A549 (cell line): ENCODE results near the gene MOK. TPM values are rescaled to one million over a fixed set of nuclear protein-coding genes. Genes with fewer than 3 reads are reported as not detected.

Experiments
- ATAC-seq, 2 experiments: fragments of 200-7000 bp in 1 of 2; fragments of >200 bp in 1 of 2; cut with Nextera tagmentation in 1 of 2; cut with Tn5 transposase in 1 of 2; 3 replicates each; pipeline versions ENCODE4 v1.8.0 to v1.9.1; 2018 to 2020; ENCODE audit warnings: mild to moderate bottlenecking in 1 of 2, moderate library complexity in 1 of 2
- CTCF ChIA-PET: fragments of 300-600 bp; sonication (Branson Sonifier 250); formaldehyde crosslinking; extraction: SDS; loops from one replicate; lab custom pipeline; 2021; ENCODE audit warnings: antibody characterized with exemption, inconsistent platforms; lab: Yijun Ruan, JAX
- POLR2A ChIA-PET: fragments of 350-600 bp; formaldehyde crosslinking; extraction: SDS; loops from one replicate; lab custom pipeline; 2021; ENCODE audit warnings: antibody characterized with exemption, inconsistent platforms; lab: Yijun Ruan, JAX
- DNase-seq, 2 experiments: peaks; one replicate each; pipeline versions ENCODE4 v3.0.0 to v3.0.0-alpha.2; 2011 to 2016; ENCODE audit warnings: low read depth in 1 of 2, low spot score in 1 of 2
- FAIRE-seq: peaks from 2 replicates; lab custom pipeline; 2011; peaks lifted over from hg19 to GRCh38; lab: Jason Lieb, UNC
- H3K27ac ChIP-seq, 2 experiments: fragments of >200 bp; sonication (Bioruptor Twin); formaldehyde crosslinking; 3 replicates each; pipeline ENCODE4 v1.5.1; 2016 to 2017
- H3K4me1 ChIP-seq: fragments of >200 bp; sonication (Bioruptor Twin); formaldehyde crosslinking; 3 replicates; pipeline ENCODE4 v1.6.1; 2016
- H3K4me2 ChIP-seq: fragments of >200 bp; sonication (Bioruptor Twin); formaldehyde crosslinking; 3 replicates; pipeline ENCODE4 v1.6.1; 2016
- H3K4me3 ChIP-seq: fragments of >200 bp; sonication (Bioruptor Twin); formaldehyde crosslinking; 3 replicates; pipeline ENCODE4 v1.5.1; 2016
- H3K9me3 ChIP-seq: fragments of >200 bp; sonication (Bioruptor Twin); formaldehyde crosslinking; 3 replicates; pipeline ENCODE4 v1.6.1; 2016
- ATOH8 ChIP-seq: fragments of 250-450 bp; sonication (Bioruptor Pico); IDR thresholded peaks from 2 replicates; pipeline ENCODE4 v1.5.0; 2020; ENCODE audit warnings: low read depth, mild to moderate bottlenecking, moderate library complexity
- CEBPB ChIP-seq, 2 experiments: fragments of >200 bp in 1 of 2; sonication (Bioruptor Twin) in 1 of 2; formaldehyde crosslinking in 1 of 2; IDR thresholded peaks; 2 replicates each; pipeline ENCODE4 v1.6.1; 2012 to 2016
- CHD2 ChIP-seq: fragments of 150-350 bp; IDR thresholded peaks from 2 replicates; pipeline ENCODE4 v1.6.1; 2014; ENCODE audit warnings: low read length; ENCODE audit not compliant: partially characterized antibody
- EP300 ChIP-seq, 2 experiments: fragments of >200 bp; sonication (Bioruptor Twin); formaldehyde crosslinking; IDR thresholded peaks; 2 replicates in 1 of 2; 3 replicates in 1 of 2; pipeline ENCODE4 v1.6.1; 2016 to 2017
- FOSL2 ChIP-seq, 2 experiments: fragments of 450-650 bp in 1 of 2; fragments of >200 bp in 1 of 2; sonication (Bioruptor Twin) in 1 of 2; formaldehyde crosslinking; IDR thresholded peaks; 2 replicates each; pipeline versions ENCODE4 v1.5.0 to v1.6.1; 2016 to 2020; ENCODE audit warnings: mild to moderate bottlenecking in 1 of 2, moderate library complexity in 1 of 2
- GATA3 ChIP-seq: IDR thresholded peaks from 2 replicates; pipeline ENCODE4 v1.6.1; 2012; ENCODE audit warnings: borderline replicate concordance
- KDM5A ChIP-seq: fragments of 200-600 bp; sonication (generic); IDR thresholded peaks from 2 replicates; pipeline ENCODE4 v1.6.1; 2016; ENCODE audit warnings: antibody characterized with exemption, mild to moderate bottlenecking
- MAFK ChIP-seq: fragments of 450-650 bp; IDR thresholded peaks from 2 replicates; pipeline ENCODE4 v1.6.1; 2014; ENCODE audit not compliant: partially characterized antibody
- MAX ChIP-seq: IDR thresholded peaks from 2 replicates; pipeline ENCODE4 v1.6.1; 2012
- NFE2L2 ChIP-seq: fragments of 150-350 bp; conservative IDR thresholded peaks from 2 replicates; pipeline ENCODE4 v1.6.1; 2014; ENCODE audit warnings: low read length
- PHF8 ChIP-seq: fragments of 200-600 bp; sonication (generic); IDR thresholded peaks from 2 replicates; pipeline ENCODE4 v1.6.1; 2016; ENCODE audit warnings: low read depth, mild to moderate bottlenecking, antibody characterized with exemption, moderate library complexity, borderline replicate concordance
- POLR2AphosphoS2 ChIP-seq: conservative IDR thresholded peaks from 2 replicates; pipeline ENCODE4 v1.6.1; 2012; ENCODE audit warnings: low read length, improper control_type of control experiment, inconsistent platforms
- RCOR1 ChIP-seq: fragments of 150-350 bp; IDR thresholded peaks from 2 replicates; pipeline ENCODE4 v1.6.1; 2014; ENCODE audit warnings: antibody characterized with exemption, low read length, low read depth
- RNF2 ChIP-seq: fragments of 200-600 bp; sonication (generic); IDR thresholded peaks from 2 replicates; pipeline ENCODE4 v1.6.1; 2016; ENCODE audit warnings: low read depth, mild to moderate bottlenecking, antibody characterized with exemption, moderate library complexity, borderline replicate concordance
- SREBF2 ChIP-seq: fragments of 450-650 bp; IDR thresholded peaks from 2 replicates; pipeline ENCODE4 v1.6.1; 2014; ENCODE audit warnings: mild to moderate bottlenecking, moderate library complexity
- TP53 ChIP-seq: fragments of 250-450 bp; sonication (Bioruptor Pico); IDR thresholded peaks from 2 replicates; pipeline ENCODE4 v1.5.0; 2021; ENCODE audit warnings: mild to moderate bottlenecking, moderate library complexity
- ZFP36 ChIP-seq: fragments of 450-650 bp; IDR thresholded peaks from 2 replicates; pipeline ENCODE4 v1.6.1; 2014; ENCODE audit warnings: borderline replicate concordance; ENCODE audit not compliant: partially characterized antibody
- ZNF302 ChIP-seq: fragments of 250-450 bp; sonication (Bioruptor Pico); IDR thresholded peaks from 2 replicates; pipeline ENCODE4 v1.9.0; 2021; ENCODE audit warnings: inconsistent platforms, mild to moderate bottlenecking, moderate library complexity
- WGBS: methylation state at CpG from one replicate; pipeline ENCODE4 v1.1.6; 2017; ENCODE audit errors: missing lambda C conversion rate; 5-methylcytosine and 5-hydroxymethylcytosine counted together
- polyA plus RNA-seq, 4 experiments: library from polyadenylated mRNA; depleted of rRNA in 3 of 4; stranded (reverse); fragments of >200 nt; fragmentation: RNase III in 1 of 4; extraction: RNeasy Plus Mini Kit Qiagen cat#74134 plus additional on column Dnase treatment in 1 of 4; gene quantifications; 2 replicates in 3 of 4; 3 replicates in 1 of 4; pipeline ENCODE4 v1.2.3, GENCODE V29; 2011 to 2017
- TF ChIP-seq, protein P1 (sequence below): fragments of 450-650 bp; IDR thresholded peaks from 2 replicates; pipeline ENCODE4 v1.6.1; 2014; ENCODE audit warnings: antibody characterized with exemption
- TF ChIP-seq, protein P2 (sequence below): IDR thresholded peaks from 2 replicates; pipeline ENCODE4 v1.6.1; 2012
- TF ChIP-seq, protein P3 (sequence below): fragments of 250-450 bp; sonication (Bioruptor Pico); IDR thresholded peaks from 2 replicates; pipeline ENCODE4 v1.5.0; 2021; ENCODE audit warnings: mild to moderate bottlenecking, moderate library complexity, borderline replicate concordance

MOK gene
- polyA plus RNA-seq, 2 of the 4 experiments (the other 2 are of a cell fraction), result 12.6 to 18.5 TPM

GRCh38 chr14:102200690-102201352, 104.1 kb downstream of the MOK start:
- CTCF ChIA-PET, result no interaction called here
- 94% methylated on average over 9 of the region's 9 CpGs for WGBS
- POLR2A ChIA-PET, result no interaction called here

GRCh38 chr14:102197317-102197853, 107.6 kb downstream of the MOK start:
- Histone ChIP-seq H3K4me3 (no peak overlapping the region), H3K4me2 (no peak overlapping the region), H3K9me3 (no peaks in the 10 kb centered on the region), H3K27ac (no peak overlapping the region), H3K4me1 (no peaks in the 10 kb centered on the region)
- TF ChIP-seq ZNF302 (CRISPR knock-in tag) (no peak), NFE2L2 (no peak), ZFP36 (no peak), CEBPB (IDR thresholded peaks at IDR 0.05) (no peak), KDM5A (no peak), RNF2 (no peak), CHD2 (no peak), MAFK (no peak), MAX (no peak)
- TF ChIP-seq, protein P1, sequence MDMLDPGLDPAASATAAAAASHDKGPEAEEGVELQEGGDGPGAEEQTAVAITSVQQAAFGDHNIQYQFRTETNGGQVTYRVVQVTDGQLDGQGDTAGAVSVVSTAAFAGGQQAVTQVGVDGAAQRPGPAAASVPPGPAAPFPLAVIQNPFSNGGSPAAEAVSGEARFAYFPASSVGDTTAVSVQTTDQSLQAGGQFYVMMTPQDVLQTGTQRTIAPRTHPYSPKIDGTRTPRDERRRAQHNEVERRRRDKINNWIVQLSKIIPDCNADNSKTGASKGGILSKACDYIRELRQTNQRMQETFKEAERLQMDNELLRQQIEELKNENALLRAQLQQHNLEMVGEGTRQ, result no peak
- FAIRE-seq (no peak), DNase-seq (no peak), ATAC-seq (no peak)
- 93% methylated on average over 5 of the region's 5 CpGs for WGBS
- POLR2A ChIA-PET, result no interaction called here
- CTCF ChIA-PET, result interaction anchor here (1.0 to 1.4 kb wide), 5 partner anchors 14 to 240 kb away, joined by 3 to 4 read pairs (median 4); no protein-coding TSS in a partner anchor

More at GRCh38 chr14:102200690-102201352, 104.1 kb downstream of the MOK start:
- H3K4me3 ChIP-seq, result no peak overlapping the region
- ATAC-seq, result no peak
- no peaks in the 10 kb centered on the region for H3K9me3 ChIP-seq
- H3K4me2 ChIP-seq, result no peak overlapping the region
- TF ChIP-seq TP53 (no peak), RCOR1 (no peak), GATA3 (no peak), MAX (no peak), POLR2AphosphoS2 (no peak), PHF8 (no peak), FOSL2 (IDR thresholded peaks at IDR 0.05) (no peak), FOSL2 (CRISPR knock-in tag; IDR thresholded peaks at IDR 0.05) (no peak), CEBPB (IDR thresholded peaks at IDR 0.05) (no peak), ATOH8 (CRISPR knock-in tag) (no peak), CHD2 (no peak), EP300 (IDR thresholded peaks at IDR 0.05) (no peak), SREBF2 (no peak)
- TF ChIP-seq, protein P2, sequence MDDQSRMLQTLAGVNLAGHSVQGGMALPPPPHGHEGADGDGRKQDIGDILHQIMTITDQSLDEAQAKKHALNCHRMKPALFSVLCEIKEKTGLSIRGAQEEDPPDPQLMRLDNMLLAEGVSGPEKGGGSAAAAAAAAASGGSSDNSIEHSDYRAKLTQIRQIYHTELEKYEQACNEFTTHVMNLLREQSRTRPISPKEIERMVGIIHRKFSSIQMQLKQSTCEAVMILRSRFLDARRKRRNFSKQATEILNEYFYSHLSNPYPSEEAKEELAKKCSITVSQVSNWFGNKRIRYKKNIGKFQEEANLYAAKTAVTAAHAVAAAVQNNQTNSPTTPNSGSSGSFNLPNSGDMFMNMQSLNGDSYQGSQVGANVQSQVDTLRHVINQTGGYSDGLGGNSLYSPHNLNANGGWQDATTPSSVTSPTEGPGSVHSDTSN, result no peak
- TF ChIP-seq, protein P3, sequence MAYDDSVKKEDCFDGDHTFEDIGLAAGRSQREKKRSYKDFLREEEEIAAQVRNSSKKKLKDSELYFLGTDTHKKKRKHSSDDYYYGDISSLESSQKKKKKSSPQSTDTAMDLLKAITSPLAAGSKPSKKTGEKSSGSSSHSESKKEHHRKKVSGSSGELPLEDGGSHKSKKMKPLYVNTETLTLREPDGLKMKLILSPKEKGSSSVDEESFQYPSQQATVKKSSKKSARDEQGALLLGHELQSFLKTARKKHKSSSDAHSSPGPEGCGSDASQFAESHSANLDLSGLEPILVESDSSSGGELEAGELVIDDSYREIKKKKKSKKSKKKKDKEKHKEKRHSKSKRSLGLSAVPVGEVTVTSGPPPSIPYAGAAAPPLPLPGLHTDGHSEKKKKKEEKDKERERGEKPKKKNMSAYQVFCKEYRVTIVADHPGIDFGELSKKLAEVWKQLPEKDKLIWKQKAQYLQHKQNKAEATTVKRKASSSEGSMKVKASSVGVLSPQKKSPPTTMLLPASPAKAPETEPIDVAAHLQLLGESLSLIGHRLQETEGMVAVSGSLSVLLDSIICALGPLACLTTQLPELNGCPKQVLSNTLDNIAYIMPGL, result no peak
- TF ChIP-seq, protein P1, result no peak
- TF ChIP-seq, all 56 proteins: peak for 0
- no peaks in the 10 kb centered on the region for H3K4me1 ChIP-seq
- H3K27ac ChIP-seq, result no peak overlapping the region
- DNase-seq (no peak), FAIRE-seq (no peak)
